Measurements from ENCODE around the gene MT1A. TPM values are rescaled to one million over a fixed set of nuclear protein-coding genes. Genes with fewer than 3 reads are reported as not detected.
"Not testable (repeated sequence)": the region's sequence is repeated elsewhere in the genome, so short reads cannot be mapped to it uniquely, and the experiment has no call there.

MT1A gene
- polyA plus RNA-seq, 1 of the 3 experiments (the other 2 are of a cell fraction), result 5.4 TPM

- no peak for DNase-seq
These were observed 26.0 kb downstream of the MT1A start for GRCh38 chr16:56664506-56664905.

GRCh38 chr16:56665286-56666261 lies 27.1 kb downstream of the MT1A start:
- H3K9me2 ChIP-seq; CTCF ChIA-PET; H3K4me3 ChIP-seq (ENCODE audit: low read depth in 2 of 2, low read length in 1 of 2); H3K9me3 ChIP-seq; POLR2A ChIA-PET; H3K79me2 ChIP-seq (ENCODE audit: insufficient read depth); H3K9ac ChIP-seq; H3K4me1 ChIP-seq (ENCODE audit: control insufficient read depth in 1 of 2, insufficient read depth in 2 of 2, low read depth in 1 of 2, low read length in 1 of 2); H2AFZ ChIP-seq (ENCODE audit: low read depth); H3K36me3 ChIP-seq (replicated peaks in 1 of 2; ENCODE audit: control insufficient read depth in 1 of 2, insufficient read depth in 2 of 2, low read length in 1 of 2); DNase-seq; H3F3A ChIP-seq (replicated peaks; ENCODE audit: insufficient read depth); H3K4me2 ChIP-seq; H3K27ac ChIP-seq (ENCODE audit: low read depth in 2 of 2, low read length in 1 of 2); H4K20me1 ChIP-seq (ENCODE audit: insufficient read depth): not testable (repeated sequence)
- peaks cover 50% of the 10 kb centered on the region for H3K27me3 ChIP-seq (ENCODE audit: insufficient read depth)
- 71% methylated on average over 6 of the region's 8 CpGs for WGBS (ENCODE audit: low lambda C conversion rate)

More at GRCh38 chr16:56664506-56664905, 26.0 kb downstream of the MT1A start:
- H3K27me3 ChIP-seq (ENCODE audit: insufficient read depth), result peaks cover 40% of the 10 kb centered on the region
- WGBS (ENCODE audit: low lambda C conversion rate), result 88% methylated on average over 1 of the region's 1 CpG
- H2AFZ ChIP-seq (ENCODE audit: low read depth), result no peak overlapping the region
- H3K4me1 ChIP-seq (ENCODE audit: control insufficient read depth in 1 of 2, insufficient read depth in 2 of 2, low read depth in 1 of 2, low read length in 1 of 2), result no peaks in the 10 kb centered on the region; a peak in 1 of 4 replicates
- H3K36me3 ChIP-seq (replicated peaks in 1 of 2; ENCODE audit: control insufficient read depth in 1 of 2, insufficient read depth in 2 of 2, low read length in 1 of 2), result no peaks in the 10 kb centered on the region
- POLR2A ChIA-PET, result no interaction called here
- TF ChIP-seq MXI1 (IDR thresholded peaks at IDR 0.05; ENCODE audit: low read depth, low read length) (no peak), RXRA (IDR thresholded peaks at IDR 0.05; ENCODE audit: borderline replicate concordance, low read depth) (no peak), RCOR1 (IDR thresholded peaks at IDR 0.05; ENCODE audit: low read length) (no peak), FOXJ3 (CRISPR knock-in tag; IDR thresholded peaks at IDR 0.05) (no peak), REST (IDR thresholded peaks at IDR 0.05; ENCODE audit: low read depth, low read length) (no peak), SMC3 (IDR thresholded peaks at IDR 0.05; ENCODE audit: low read depth, low read length) (no peak), JUND (IDR thresholded peaks at IDR 0.05) (no peak), YY1 (IDR thresholded peaks at IDR 0.05; ENCODE audit: low read depth) (no peak), CHD2 (IDR thresholded peaks at IDR 0.05; ENCODE audit: low read length, partially characterized antibody) (no peak), SIN3A (IDR thresholded peaks at IDR 0.05; ENCODE audit: borderline replicate concordance, low read depth, low read length) (no peak), IRF3 (IDR thresholded peaks at IDR 0.05; ENCODE audit: low read depth, low read length) (no peak), EZH2phosphoT487 (IDR thresholded peaks at IDR 0.05; ENCODE audit: borderline replicate concordance, low read depth) (no peak), ELF1 (IDR thresholded peaks at IDR 0.05) (no peak), RFX5 (IDR thresholded peaks at IDR 0.05; ENCODE audit: low read length) (no peak), RAD21 (IDR thresholded peaks at IDR 0.05; ENCODE audit: low read length) (no peak), NFIC (IDR thresholded peaks at IDR 0.05; ENCODE audit: borderline replicate concordance) (no peak), POLR2AphosphoS5 (IDR thresholded peaks at IDR 0.05; ENCODE audit: low read depth, low read length) (no peak)
- no peaks in the 10 kb centered on the region for H3K9me3 ChIP-seq
- H4K20me1 ChIP-seq (ENCODE audit: insufficient read depth), result no peaks in the 10 kb centered on the region
- H3K9me2 ChIP-seq, result no peaks in the 10 kb centered on the region
- H3K4me2 ChIP-seq, result no peak overlapping the region
- CTCF ChIA-PET, result interaction anchor here (2.2 kb wide), 1 partner anchor 64 kb away, joined by 5 read pairs; no protein-coding TSS in a partner anchor
- H3K27ac ChIP-seq (ENCODE audit: low read depth in 2 of 2, low read length in 1 of 2), result no peak overlapping the region
- no peaks in the 10 kb centered on the region for H3F3A ChIP-seq (replicated peaks; ENCODE audit: insufficient read depth)
- H3K4me3 ChIP-seq (ENCODE audit: low read depth in 2 of 2, low read length in 1 of 2), result no peak overlapping the region
- no peak overlapping the region for H3K9ac ChIP-seq
- no peaks in the 10 kb centered on the region for H3K79me2 ChIP-seq (ENCODE audit: insufficient read depth)

All from SK-N-SH (cell line).